Esophagus squamous epithelium (tissue), 5 donors: ENCODE results near the gene GTPBP3. TPM values are rescaled to one million over a fixed set of nuclear protein-coding genes. Genes with fewer than 3 reads are reported as not detected.

ENCODE experiments used
- DNase-seq: peaks from one replicate; lab custom pipeline; 2025; lab: John Stamatoyannopoulos, UW
- H3K27ac ChIP-seq, 4 donors: fragments of 200-600 bp; sonication (generic); one replicate each; pipeline ENCODE4 v1.5.1; 2016 to 2019; ENCODE audit warnings: mild to moderate bottlenecking in 1 of 4
- H3K27me3 ChIP-seq, 4 donors: fragments of 200-600 bp; sonication (generic); 1 replicate in 3 of 4; 2 replicates in 1 of 4; pipeline versions ENCODE4 v1.5.1 to v1.6.0; 2017 to 2021; ENCODE audit warnings: antibody characterized with exemption in 1 of 4
- H3K36me3 ChIP-seq, 3 donors: fragments of 200-600 bp; sonication (generic); one replicate each; pipeline ENCODE4 v1.5.1; 2016 to 2019
- H3K4me1 ChIP-seq, 3 donors: fragments of 200-600 bp; sonication (generic); one replicate each; pipeline ENCODE4 v1.5.1; 2017 to 2019
- H3K4me3 ChIP-seq, 4 donors: fragments of 200-600 bp; sonication (generic); 1 replicate in 3 of 4; 2 replicates in 1 of 4; pipeline ENCODE4 v1.5.1; 2016 to 2019; ENCODE audit warnings: mild to moderate bottlenecking in 2 of 4, moderate library complexity in 1 of 4
- H3K9me3 ChIP-seq, 3 donors: fragments of 200-600 bp; sonication (generic); one replicate each; pipeline ENCODE4 v1.5.1; 2016 to 2019
- POLR2A ChIP-seq, 4 donors: fragments of 450-650 bp; IDR thresholded peaks; one replicate each; pipeline ENCODE4 v1.6.1; 2017; ENCODE audit warnings: antibody characterized with exemption in 4 of 4, mild to moderate bottlenecking in 4 of 4, moderate library complexity in 3 of 4
- WGBS, 2 donors: methylation state at CpG; one replicate each; pipeline ENCODE4 v1.1.5; 2018; 5-methylcytosine and 5-hydroxymethylcytosine counted together
- intact Hi-C: fragments of 100-400 bp; cut with DNase I; formaldehyde crosslinking; loops from one replicate; pipeline ENCODE4 v1.15.0; 2022
- total RNA-seq, 4 donors: library from RNA; depleted of rRNA; stranded (reverse); fragments of >200 nt; gene quantifications; one replicate each; pipeline ENCODE4 v1.1.0, GENCODE V29; 2016
- TF ChIP-seq, protein P1 (sequence below), 6 experiments: fragments of 450-650 bp in 4 of 6; fragments of 200-600 bp in 2 of 6; sonication (generic) in 2 of 6; IDR thresholded peaks; one replicate each; pipeline ENCODE4 v1.5.1; 2016 to 2019; ENCODE audit warnings: antibody characterized with exemption in 6 of 6, mild to moderate bottlenecking in 4 of 6, moderate library complexity in 4 of 6
- donor health status: DM: yes; HTN: yes; CAD: no.

GTPBP3 gene
- total RNA-seq, 4 donors from 2014 or later, result 22.7 to 34.9 (median 31.4) TPM

DNA sequence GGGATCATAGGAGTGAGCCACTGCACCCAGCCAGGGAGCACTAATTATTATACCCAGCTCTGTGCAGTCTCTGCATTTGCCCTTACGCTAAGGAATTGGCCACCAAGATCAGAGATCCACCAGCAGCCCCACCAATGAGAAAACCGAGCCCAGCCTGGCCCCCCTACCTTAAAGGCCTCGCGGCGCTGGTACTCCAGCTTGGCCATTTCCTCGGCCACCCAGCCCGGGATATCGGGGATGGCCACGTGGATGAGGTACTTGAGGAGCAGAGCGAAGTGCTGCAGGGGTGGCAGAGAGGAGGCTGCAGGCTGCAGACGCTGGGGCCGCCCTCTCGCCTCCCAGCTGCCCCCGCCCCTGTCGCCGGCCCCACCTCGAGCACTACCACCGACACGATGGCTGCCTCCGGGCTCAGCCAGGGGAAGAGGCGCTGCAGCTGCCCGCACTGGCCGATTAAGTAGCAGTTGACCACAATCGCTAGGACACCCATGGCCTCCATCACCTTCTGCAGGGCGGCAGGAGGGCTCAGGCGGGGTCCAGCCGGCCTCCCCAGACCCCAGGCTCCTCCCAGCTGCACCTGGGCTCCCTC lies 10.2 kb upstream of the GTPBP3 start:
- Histone ChIP-seq H3K4me3 (no peak overlapping the region), H3K27ac (peak overlapping the region in 1 of 4 donors; percentile 46), H3K9me3 (no peaks in the 10 kb centered on the region), H3K4me1 (peaks cover 27 to 75% (median 27%) of the 10 kb centered on the region in 3 donors), H3K36me3 (peaks cover 0 to 33% (median 0%) of the 10 kb centered on the region in 3 donors), H3K27me3 (peaks cover 0 to 35% (median 2%) of the 10 kb centered on the region in 4 donors)
- no peak for DNase-seq
- TF ChIP-seq POLR2A (IDR thresholded peaks at IDR 0.05), result no peak
- TF ChIP-seq, protein P1, sequence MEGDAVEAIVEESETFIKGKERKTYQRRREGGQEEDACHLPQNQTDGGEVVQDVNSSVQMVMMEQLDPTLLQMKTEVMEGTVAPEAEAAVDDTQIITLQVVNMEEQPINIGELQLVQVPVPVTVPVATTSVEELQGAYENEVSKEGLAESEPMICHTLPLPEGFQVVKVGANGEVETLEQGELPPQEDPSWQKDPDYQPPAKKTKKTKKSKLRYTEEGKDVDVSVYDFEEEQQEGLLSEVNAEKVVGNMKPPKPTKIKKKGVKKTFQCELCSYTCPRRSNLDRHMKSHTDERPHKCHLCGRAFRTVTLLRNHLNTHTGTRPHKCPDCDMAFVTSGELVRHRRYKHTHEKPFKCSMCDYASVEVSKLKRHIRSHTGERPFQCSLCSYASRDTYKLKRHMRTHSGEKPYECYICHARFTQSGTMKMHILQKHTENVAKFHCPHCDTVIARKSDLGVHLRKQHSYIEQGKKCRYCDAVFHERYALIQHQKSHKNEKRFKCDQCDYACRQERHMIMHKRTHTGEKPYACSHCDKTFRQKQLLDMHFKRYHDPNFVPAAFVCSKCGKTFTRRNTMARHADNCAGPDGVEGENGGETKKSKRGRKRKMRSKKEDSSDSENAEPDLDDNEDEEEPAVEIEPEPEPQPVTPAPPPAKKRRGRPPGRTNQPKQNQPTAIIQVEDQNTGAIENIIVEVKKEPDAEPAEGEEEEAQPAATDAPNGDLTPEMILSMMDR (IDR thresholded peaks at IDR 0.05), result no peak
- 90 to 100% methylated on average over 3 to 9 of the region's 27 CpGs for WGBS, 2 donors
- intact Hi-C loops, result no loop called here

GRCh38 chr19:17327654-17328516 lies 9.5 kb upstream of the GTPBP3 start:
- Histone ChIP-seq H3K9me3 (no peaks in the 10 kb centered on the region), H3K36me3 (peaks cover 0 to 33% (median 0%) of the 10 kb centered on the region in 3 donors), H3K4me1 (peaks cover 27 to 72% (median 27%) of the 10 kb centered on the region in 3 donors), H3K27me3 (peaks cover 0 to 38% (median 2%) of the 10 kb centered on the region in 4 donors), H3K27ac (peak overlapping the region; percentile 46 to 72 (median 58)), H3K4me3 (peak overlapping the region; percentile 30 to 67 (median 46))
- TF ChIP-seq, protein P1 (IDR thresholded peaks at IDR 0.05), result peak in 4 of 6 experiments; percentile 51 to 75 (median 53)
- TF ChIP-seq POLR2A (IDR thresholded peaks at IDR 0.05), result peak in 1 of 4 donors; percentile 35
- 20 to 29% methylated on average over 15 to 23 of the region's 64 CpGs for WGBS, 2 donors
- intact Hi-C loops, result no loop called here
- no peak for DNase-seq

DNA sequence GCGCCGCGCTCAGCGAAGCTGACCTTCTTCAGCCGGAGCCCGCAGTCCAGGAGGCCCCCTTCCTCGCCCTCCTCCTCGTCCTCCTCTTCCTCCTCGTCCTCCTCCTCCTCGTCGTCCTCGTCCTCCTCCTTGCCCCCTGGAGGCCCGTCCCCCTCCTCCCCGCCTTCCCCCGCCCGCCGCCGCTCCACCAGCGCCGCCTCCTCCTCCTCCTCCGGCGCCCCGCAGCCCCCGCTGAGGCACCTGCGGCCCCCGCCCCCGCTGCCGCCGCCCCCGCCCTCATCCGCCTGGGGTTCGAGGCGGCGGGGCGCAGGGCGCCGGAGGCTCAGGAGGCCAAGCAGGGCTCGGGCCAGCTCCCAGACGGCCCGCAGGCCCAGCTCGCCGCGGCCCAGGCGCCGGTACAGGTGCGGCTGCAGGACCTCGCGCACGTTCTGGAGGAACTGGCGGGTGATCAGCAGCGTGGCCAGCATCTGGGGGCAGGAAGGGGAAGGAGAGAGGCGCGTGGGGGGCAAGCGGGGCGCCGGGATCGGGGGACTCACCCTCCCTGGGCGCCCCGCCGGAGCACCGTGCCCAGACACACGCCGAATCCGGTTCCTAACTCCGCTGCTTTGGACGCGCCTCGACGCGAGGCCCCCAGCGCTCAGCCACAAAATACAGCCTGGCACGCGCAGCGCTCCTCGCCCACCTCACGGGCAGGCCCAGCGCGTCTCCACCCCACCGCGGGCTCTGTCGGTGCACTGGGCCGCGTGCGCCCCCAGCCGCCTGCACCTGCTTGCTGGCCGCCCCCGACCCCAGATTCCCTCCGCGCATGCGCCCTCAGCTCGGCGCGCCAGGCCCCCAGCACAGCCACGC lies 8.6 kb upstream of the GTPBP3 start:
- TF ChIP-seq POLR2A (IDR thresholded peaks at IDR 0.05), result no peak
- TF ChIP-seq, protein P1 (IDR thresholded peaks at IDR 0.05), result no peak

DNA sequence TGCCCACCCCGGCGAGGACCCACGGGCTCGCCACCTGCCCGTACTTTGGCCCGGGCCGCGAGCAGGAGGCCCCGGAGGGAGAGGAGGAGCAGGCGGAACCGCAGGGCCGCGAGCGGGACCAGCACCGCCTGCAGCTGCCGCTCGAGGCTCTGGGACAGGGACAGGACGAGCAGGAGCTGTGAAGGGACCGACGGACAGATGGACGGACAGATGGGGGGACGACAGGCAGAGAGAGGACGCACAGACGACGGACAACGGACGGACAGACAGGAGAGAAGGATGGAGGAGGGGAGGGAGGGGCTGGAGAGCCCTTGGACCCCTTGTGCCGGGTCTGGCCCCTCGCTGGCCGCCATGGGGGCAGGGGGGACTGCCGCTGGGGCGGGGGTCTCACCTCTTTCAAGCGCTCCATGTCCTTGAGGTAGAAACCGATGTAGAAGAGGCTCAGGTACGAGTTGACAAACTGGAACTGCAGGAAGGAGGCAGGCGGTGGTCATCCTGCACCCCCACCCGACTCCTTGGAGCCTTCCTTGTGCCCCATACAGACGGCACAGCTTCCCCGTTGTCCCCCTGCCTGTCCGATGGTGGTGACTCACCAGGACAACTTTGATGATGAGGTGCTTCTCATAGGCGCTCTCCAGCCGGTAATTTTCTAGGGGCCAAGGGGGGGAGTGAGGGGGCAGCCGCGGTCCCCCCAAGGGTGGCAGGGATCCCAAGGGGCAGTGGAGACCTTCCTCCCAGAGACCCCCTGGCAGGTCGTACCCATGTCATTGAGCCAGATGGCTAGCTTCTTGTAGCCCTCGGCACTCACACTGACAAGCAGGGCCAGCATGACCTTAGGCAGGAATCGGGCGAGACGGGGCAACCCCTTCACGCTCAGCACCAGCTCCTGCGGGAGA lies 7.7 kb upstream of the GTPBP3 start:
- peaks cover 0 to 38% (median 2%) of the 10 kb centered on the region in 4 donors for H3K27me3 ChIP-seq
- no peaks in the 10 kb centered on the region for H3K9me3 ChIP-seq
- no peak for DNase-seq
- intact Hi-C loops, result no loop called here
- 60 to 72% methylated on average over 2 to 21 of the region's 51 CpGs for WGBS, 2 donors
- TF ChIP-seq, protein P1 (IDR thresholded peaks at IDR 0.05), result no peak
- TF ChIP-seq POLR2A (IDR thresholded peaks at IDR 0.05), result no peak
- H3K27ac ChIP-seq, result no peak overlapping the region
- H3K4me3 ChIP-seq, result peak overlapping the region in 2 of 4 donors; percentile 51 to 67
- H3K36me3 ChIP-seq, result peaks cover 0 to 31% (median 0%) of the 10 kb centered on the region in 3 donors
- peaks cover 31 to 75% (median 39%) of the 10 kb centered on the region in 3 donors for H3K4me1 ChIP-seq

More for the DNA sequence above, 8.6 kb upstream of the GTPBP3 start:
- DNase-seq, result no peak
- intact Hi-C loops, result no loop called here
- peaks cover 0 to 38% (median 2%) of the 10 kb centered on the region in 4 donors for H3K27me3 ChIP-seq
- peaks cover 26 to 75% (median 36%) of the 10 kb centered on the region in 3 donors for H3K4me1 ChIP-seq
- peaks cover 0 to 36% (median 0%) of the 10 kb centered on the region in 3 donors for H3K36me3 ChIP-seq
- H3K9me3 ChIP-seq, result no peaks in the 10 kb centered on the region
- peak overlapping the region; percentile 5 to 72 (median 50) for H3K27ac ChIP-seq
- 0 to 24% methylated on average over 2 to 13 of the region's 94 CpGs for WGBS, 2 donors
- H3K4me3 ChIP-seq, result peak overlapping the region; percentile 30 to 67 (median 46)
